T-helper 2 cell treated with Interferon-gamma antibody and Interleukin-4, amounts not matched to agents 5 μg/mL and 100 μg/mL, for 36 hours (primary cell): ENCODE results near the gene SYNGR2.
A peak's percentile ranks its signal among the peaks of the same experiment; 100 is the strongest.
"Not testable (repeated sequence)": the region's sequence is repeated elsewhere in the genome, so short reads cannot be mapped to it uniquely, and the experiment has no call there.

Experiments
- DNase-seq: peaks from one replicate; pipeline ENCODE4 v3.0.0; 2021; ENCODE audit warnings: low spot score
- H3K27ac Mint-ChIP-seq: one replicate; pipeline ENCODE4 v1.8.0; 2021; ENCODE audit warnings: mild to moderate bottlenecking, mixed read lengths
- H3K27me3 Mint-ChIP-seq: one replicate; pipeline ENCODE4 v1.8.0; 2021; ENCODE audit warnings: low read depth, mixed read lengths
- H3K36me3 Mint-ChIP-seq: one replicate; pipeline ENCODE4 v1.8.0; 2021; ENCODE audit warnings: low read depth, mixed read lengths
- H3K4me1 Mint-ChIP-seq: one replicate; pipeline ENCODE4 v1.8.0; 2021; ENCODE audit warnings: low read depth, mixed read lengths
- H3K4me3 Mint-ChIP-seq: one replicate; pipeline ENCODE4 v1.8.0; 2022; ENCODE audit warnings: mild to moderate bottlenecking, moderate library complexity, mixed read lengths
- H3K9me3 Mint-ChIP-seq: one replicate; pipeline ENCODE4 v1.8.0; 2021; ENCODE audit warnings: mixed read lengths

The SYNGR2 gene

DNA sequence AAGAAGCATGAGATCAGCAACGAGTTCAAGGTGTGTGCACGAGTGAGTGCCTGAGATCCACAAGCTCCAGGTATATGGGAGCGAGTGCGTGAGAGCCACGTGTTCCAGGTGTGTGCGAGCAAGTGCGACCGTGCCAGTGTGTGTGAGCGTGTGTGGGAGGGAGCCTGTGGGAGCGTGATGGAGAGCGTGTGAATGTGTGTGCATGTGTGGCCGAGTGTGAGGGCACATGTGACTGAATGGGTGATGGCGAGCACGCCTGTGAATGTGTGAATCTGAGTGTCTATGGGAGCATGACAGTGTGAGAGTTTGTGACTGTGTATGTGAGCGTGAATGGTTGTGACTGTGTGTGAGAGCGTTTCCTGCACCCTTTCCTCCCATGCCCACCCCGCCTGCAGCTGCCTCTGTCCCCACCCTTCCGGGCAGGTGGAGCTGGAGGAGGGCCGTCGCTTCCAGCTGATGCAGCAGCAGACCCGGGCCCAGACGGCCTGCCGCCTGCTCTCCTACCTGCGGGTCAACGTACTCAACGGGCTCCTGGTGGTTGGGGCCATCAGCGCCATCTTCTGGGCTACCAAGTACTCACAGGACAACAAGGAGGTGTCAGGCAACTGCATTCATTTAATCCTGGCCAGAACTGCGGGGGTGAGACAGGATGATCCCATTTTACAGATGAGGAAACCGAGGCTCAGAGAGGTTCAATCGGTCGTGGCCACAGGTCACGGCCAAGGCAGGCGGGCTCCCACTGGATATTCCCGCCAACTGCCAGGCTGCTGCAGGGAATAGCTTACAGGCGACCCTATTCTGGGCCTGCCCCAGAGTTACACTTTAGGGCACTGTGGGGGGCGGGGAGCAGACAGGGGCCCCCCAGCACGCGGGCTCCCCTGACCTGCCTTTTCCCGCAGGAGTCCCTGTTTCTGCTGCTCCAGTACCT lies 34.1 kb upstream of the SYNGR2 start:
- Mint-ChIP-seq H3K4me1 (peaks cover 62% of the 10 kb centered on the region), H3K9me3 (no peaks in the 10 kb centered on the region), H3K36me3 (peaks cover 71% of the 10 kb centered on the region), H3K27ac (peak overlapping the region; percentile 78), H3K4me3 (peak overlapping the region; percentile 86), H3K27me3 (no peaks in the 10 kb centered on the region)
- peak; percentile 71 for DNase-seq

DNA sequence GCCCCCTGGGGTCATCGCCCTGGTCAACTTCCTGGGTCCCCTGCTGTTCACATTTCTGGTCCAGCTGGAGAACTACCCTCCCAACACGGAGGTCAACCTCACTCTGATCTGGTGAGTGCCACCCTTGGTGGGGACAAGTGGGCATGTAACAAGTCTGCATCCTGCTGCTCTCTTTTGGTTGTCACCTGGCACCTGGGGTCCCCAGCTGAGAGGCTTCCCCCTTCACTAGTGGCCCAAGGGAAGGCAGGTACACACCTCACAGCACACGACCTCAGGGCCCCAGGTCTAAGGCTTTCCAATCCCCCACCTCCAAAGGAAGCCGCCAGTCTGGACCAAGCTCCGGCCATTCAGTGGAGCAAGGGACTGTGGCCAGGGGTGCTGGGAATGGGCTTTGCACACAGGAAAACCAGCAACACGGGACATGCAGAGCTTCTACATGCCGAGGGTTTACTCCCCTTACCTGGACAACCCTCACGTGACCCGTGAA lies 33.4 kb upstream of the SYNGR2 start:
- no peaks in the 10 kb centered on the region for H3K27me3 Mint-ChIP-seq
- no peaks in the 10 kb centered on the region for H3K9me3 Mint-ChIP-seq
- H3K36me3 Mint-ChIP-seq, result peaks cover 75% of the 10 kb centered on the region
- peak overlapping the region; percentile 45 for H3K4me3 Mint-ChIP-seq
- H3K4me1 Mint-ChIP-seq, result peaks cover 60% of the 10 kb centered on the region
- H3K27ac Mint-ChIP-seq, result no peak overlapping the region
- no peak for DNase-seq

DNA sequence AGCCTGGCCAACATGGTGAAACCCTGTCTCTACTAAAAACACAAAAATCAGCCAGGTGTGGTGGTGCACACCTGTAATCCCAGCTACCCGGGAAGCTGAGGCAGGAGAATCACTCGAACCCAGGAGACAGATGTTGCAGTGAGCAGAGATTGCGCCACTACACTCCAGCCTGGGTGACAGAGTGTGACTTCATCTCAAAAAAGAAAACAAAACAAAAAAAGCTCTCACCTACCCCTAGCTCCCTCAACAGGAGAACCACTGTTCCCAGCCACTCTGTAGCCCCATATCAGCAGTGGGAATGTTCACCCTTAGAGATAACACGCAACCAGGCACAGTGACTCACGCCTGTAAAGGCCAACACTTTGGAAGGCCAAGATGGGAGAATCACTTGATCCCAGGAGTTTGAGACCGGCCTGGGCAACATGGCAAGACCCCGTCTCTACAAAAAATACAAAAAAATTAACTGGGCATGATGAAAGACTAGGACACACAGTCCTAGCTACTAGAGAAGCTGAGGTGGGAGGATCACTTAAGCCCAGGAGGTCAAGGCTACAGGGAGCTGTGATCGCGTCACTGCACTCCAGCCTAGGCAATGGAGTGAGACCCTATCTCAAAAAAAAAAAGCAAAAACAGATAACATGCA lies 32.4 kb upstream of the SYNGR2 start:
- Mint-ChIP-seq H3K27ac (peak overlapping the region; percentile 34), H3K36me3 (peaks cover 74% of the 10 kb centered on the region), H3K4me3 (peak overlapping the region; percentile 64), H3K27me3 (no peaks in the 10 kb centered on the region), H3K4me1 (peaks cover 57% of the 10 kb centered on the region), H3K9me3 (no peaks in the 10 kb centered on the region)
- DNase-seq, result no peak

DNA sequence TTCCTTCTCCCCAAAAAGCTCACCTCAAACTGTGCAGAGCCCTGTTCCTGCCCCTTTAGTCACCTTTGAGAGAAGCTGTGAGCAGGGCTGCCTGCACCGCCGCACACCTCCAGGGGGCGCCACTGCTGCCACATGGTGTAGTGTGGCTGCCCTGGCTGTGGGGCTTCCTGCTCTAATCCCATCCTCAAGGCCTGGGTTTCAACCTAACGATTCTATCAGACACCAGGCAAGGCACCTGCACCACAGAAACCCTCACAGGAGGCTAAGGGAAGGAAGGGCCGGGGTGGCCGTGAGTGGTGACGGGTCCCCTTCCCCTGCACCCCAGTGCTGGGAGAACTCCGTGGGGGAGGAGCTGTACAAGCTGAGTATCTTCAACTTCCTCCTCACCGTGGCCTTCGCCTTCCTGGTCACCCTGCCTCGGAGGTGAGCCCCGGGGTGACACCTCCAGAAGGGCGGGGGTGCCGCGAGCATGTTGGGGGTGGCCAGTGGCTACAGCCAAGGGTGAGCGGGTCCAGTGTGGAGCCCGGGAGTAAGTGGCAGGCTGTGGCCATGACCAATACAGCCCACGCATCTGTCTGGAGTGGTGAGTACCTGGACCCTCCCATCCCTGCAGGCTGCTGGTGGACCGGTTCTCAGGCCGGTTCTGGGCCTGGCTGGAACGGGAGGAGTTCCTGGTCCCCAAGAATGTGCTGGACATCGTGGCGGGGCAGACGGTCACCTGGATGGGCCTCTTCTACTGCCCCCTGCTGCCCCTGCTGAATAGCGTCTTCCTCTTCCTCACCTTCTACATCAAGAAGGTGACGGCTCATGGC lies 30.8 kb upstream of the SYNGR2 start:
- H3K9me3 Mint-ChIP-seq, result no peaks in the 10 kb centered on the region
- H3K27me3 Mint-ChIP-seq, result no peaks in the 10 kb centered on the region
- H3K36me3 Mint-ChIP-seq, result peaks cover 77% of the 10 kb centered on the region
- H3K27ac Mint-ChIP-seq, result peak overlapping the region; percentile 83
- no peak for DNase-seq
- peaks cover 60% of the 10 kb centered on the region for H3K4me1 Mint-ChIP-seq
- H3K4me3 Mint-ChIP-seq, result peak overlapping the region; percentile 67

DNA sequence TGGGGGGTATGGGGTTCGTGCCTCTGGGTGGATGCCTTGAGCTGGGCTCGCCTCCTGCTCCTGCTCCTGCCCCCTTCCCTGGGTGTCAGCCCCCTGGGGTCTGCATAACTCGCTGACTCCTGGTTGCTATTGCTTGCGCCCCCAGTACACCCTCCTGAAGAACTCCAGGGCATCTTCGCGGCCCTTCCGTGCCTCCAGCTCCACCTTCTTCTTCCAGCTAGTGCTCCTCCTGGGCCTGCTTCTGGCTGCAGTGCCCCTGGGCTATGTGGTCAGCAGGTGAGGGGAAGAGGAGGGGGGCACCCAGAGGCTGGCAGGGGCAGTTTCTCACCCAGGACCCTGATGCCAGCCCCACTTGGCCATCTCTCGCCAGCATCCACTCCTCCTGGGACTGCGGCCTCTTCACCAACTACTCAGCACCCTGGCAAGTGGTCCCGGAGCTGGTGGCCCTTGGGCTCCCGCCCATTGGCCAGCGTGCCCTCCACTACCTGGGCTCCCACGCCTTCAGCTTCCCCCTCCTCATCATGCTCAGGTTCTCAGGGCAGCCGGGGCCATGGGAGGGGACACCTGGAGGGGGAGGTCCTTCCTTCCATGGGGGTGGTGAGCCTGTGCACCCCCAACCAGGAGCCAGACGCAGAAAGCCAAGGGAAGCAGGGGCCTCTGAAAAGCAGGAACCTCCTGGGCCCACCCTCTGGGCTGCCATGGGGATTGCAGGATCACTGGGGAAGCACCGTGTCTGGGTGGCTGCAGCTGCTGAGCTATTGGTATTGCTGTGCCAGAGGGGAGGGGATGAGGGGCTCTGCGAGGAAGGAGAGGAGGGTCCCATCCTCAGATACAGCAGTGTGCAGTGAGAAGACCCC lies 29.9 kb upstream of the SYNGR2 start:
- Mint-ChIP-seq H3K27me3 (no peaks in the 10 kb centered on the region), H3K4me3 (peak overlapping the region; percentile 15), H3K36me3 (peaks cover 73% of the 10 kb centered on the region), H3K9me3 (no peaks in the 10 kb centered on the region), H3K27ac (peak overlapping the region; percentile 76), H3K4me1 (peaks cover 54% of the 10 kb centered on the region)
- DNase-seq, result no peak

DNA sequence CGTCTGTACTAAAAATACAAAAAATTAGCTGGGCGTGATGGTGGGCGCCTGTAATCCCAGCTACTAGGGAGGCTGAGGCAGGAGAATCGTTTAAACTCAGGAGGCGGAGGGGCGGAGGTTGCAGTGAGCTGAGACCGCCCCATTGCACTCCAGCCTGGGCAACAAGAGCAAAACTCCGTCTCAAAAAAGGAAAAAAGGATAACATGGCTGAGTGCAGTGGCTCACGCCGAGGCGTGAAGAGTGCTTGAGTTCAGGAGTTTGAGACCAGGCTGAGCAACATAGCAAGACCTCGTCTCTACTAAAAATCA lies 28.6 kb upstream of the SYNGR2 start:
- Mint-ChIP-seq H3K36me3 (peaks cover 60% of the 10 kb centered on the region), H3K27ac (peak overlapping the region; percentile 93), H3K4me3 (peak overlapping the region; percentile 66), H3K4me1 (peaks cover 44% of the 10 kb centered on the region)
- H3K27me3 Mint-ChIP-seq, H3K9me3 Mint-ChIP-seq, DNase-seq: not testable (repeated sequence)

DNA sequence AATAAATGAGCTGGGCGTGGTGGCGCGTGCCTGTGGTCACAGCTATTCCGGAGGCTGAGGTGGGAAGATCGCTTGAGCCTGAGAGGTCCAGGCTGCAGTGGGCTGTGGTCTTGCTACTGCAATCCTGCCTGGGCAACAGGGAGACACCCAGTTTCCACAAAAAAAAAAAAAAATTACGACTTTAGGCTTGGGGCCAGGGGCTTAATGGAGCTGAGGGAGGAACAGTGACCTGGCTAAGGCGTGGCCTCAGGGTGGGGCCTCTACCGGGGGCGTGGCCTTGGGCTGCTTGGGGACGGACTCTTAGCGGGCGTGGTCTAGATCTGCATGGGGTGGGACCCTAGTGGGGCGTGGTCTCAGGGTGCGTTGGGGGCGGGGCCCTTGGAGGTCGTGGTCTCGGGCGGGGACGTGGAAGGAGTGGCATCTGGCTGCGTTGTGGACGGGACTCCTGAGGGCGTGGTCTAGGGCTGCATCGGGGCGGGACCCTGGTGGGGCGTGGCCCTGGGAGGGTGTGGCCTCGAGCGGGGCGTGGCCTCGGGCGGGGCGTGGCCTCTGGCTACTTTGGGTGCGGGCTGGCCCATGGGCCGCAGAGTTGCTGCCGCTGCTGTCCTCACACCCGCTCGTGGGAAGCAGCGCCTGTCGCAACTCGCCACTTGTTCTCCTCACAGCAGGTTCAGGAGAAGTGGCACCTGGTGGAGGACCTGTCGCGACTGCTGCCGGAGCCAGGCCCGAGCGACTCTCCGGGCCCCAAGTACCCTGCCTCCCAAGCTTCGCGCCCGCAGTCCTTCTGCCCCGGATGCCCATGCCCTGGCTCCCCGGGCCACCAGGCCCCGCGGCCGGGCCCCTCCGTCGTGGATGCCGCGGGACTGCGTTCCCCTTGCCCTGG lies 28.0 kb upstream of the SYNGR2 start:
- H3K9me3 Mint-ChIP-seq, result no peaks in the 10 kb centered on the region
- H3K4me1 Mint-ChIP-seq, result peaks cover 43% of the 10 kb centered on the region
- peaks cover 54% of the 10 kb centered on the region for H3K36me3 Mint-ChIP-seq
- peak; percentile 96 for DNase-seq
- peak overlapping the region; percentile 66 for H3K4me3 Mint-ChIP-seq
- no peaks in the 10 kb centered on the region for H3K27me3 Mint-ChIP-seq
- peak overlapping the region; percentile 93 for H3K27ac Mint-ChIP-seq

DNA sequence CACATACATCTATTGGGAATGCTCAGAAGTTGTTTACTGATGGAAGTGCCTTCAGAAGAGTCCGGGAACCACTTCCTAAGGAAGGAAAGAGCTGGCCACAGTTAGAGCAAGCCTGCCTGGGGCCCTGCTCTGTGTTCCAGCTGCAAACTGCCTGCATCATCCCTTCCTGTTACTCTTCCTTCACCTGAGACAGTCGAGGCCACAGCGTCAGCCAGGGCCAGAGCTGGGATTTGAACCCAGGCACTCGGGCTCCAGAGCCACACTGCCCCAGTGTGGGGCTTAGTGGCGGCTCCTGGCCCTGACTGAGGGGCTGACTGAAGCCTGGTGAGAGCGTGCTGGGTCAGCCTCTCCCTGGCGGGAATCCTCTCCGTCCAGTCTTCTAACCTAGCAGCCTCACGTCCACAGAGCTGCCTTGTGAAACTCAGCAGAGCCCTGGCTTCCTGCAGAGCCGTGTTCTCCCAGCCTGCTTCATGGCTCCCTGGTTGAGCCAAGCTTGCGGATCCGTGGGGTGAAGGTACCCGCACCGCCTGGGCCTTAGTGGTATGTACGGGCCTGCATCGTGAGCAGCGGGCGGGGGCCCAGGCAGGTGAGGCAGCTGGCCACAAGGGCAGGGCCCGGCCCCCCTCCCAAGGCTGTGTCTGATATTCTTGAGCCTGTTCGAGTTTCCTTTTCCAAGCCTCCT lies 26.8 kb upstream of the SYNGR2 start:
- no peak overlapping the region for H3K27ac Mint-ChIP-seq
- H3K36me3 Mint-ChIP-seq, result peaks cover 43% of the 10 kb centered on the region
- H3K4me1 Mint-ChIP-seq, result peaks cover 32% of the 10 kb centered on the region
- H3K27me3 Mint-ChIP-seq, result no peaks in the 10 kb centered on the region
- H3K9me3 Mint-ChIP-seq, result no peaks in the 10 kb centered on the region
- DNase-seq, result no peak
- H3K4me3 Mint-ChIP-seq, result no peak overlapping the region

DNA sequence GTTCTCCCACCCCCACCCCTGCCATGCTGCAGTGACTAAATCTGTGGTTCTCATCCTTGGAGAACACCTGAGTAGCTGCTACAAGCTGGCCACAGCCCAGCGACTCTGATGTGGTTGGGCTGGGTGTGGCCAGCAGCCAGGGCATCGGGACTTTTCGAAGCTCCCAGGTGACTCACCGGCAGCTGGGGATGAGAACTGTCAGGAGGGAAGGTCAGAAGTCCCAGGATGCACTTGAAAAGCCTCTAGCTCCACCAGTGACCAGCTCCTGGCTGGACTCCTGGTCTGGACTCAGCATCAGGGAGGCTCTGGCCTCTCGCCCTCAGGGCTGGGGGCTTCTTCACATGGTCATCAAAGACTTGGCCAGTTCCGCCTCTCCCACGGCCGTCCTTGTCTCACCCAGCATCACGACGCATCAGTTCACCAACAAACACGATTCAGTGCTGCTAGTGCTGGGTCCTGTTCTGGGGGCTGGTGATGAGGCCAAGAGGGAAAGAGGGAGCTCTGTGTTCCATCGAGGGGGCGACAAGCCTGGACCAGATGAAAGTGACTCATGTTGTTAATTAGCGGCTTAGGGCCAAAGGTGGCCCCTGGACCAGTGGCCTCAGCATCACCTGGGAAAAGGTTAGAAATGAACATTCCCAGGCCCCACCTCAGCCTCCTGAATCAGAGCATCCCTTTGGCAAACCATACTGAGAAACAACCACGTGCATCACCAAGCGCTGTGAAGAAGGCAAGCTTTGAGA lies 26.1 kb upstream of the SYNGR2 start:
- Mint-ChIP-seq H3K4me3 (no peak overlapping the region), H3K27ac (no peak overlapping the region), H3K9me3 (no peaks in the 10 kb centered on the region), H3K36me3 (peaks cover 36% of the 10 kb centered on the region), H3K4me1 (peaks cover 26% of the 10 kb centered on the region), H3K27me3 (no peaks in the 10 kb centered on the region)
- DNase-seq, result no peak

DNA sequence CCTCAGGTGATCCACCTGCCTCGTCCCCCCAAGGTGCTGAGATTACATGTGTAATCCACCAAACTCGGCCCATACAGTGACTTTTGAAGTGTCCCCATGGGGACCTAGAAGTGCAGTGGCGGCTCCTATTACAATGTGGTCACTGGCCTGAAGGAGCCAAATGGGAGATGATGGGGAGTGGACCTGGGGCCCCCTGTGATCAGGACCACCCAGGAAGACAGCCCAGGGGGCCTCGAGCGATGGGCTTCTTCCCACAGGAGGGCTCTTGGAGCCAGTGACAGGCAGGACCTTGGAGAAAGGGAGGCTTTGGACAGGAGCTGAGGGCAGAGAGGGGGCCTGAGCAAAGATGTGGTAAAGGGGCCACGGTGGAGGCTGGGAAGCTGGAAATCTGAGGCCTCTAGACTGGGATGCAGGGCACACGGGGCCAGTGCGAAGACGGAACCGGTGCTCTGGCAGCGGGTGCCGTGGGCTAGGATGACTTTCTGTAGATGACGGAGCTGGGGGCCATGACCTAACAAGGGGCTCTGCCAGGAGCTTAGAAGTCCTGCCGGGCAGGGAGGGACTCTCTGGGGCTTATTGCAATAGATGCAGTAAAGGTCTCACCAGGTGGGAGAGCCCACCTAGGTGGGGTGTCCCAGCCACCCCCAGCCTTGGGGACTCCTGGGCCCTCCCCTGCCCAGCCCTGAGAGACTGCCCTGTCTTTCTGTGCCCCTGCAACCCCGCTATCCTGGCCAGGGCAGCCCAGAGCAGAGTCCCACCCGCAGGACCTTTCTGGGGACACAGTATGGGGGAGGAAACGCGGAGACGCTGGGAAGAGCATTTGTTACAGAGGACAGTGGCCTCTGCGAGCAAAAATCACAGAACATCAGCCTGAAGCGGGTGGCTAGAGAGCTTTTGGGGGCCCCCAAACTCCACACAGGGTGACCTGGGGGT lies 24.9 kb upstream of the SYNGR2 start:
- no peak for DNase-seq
- H3K27me3 Mint-ChIP-seq, result no peaks in the 10 kb centered on the region
- peaks cover 29% of the 10 kb centered on the region for H3K36me3 Mint-ChIP-seq
- H3K9me3 Mint-ChIP-seq, result no peaks in the 10 kb centered on the region
- H3K4me1 Mint-ChIP-seq, result peaks cover 22% of the 10 kb centered on the region
- H3K4me3 Mint-ChIP-seq, result no peak overlapping the region
- peak overlapping the region; percentile 62 for H3K27ac Mint-ChIP-seq

DNA sequence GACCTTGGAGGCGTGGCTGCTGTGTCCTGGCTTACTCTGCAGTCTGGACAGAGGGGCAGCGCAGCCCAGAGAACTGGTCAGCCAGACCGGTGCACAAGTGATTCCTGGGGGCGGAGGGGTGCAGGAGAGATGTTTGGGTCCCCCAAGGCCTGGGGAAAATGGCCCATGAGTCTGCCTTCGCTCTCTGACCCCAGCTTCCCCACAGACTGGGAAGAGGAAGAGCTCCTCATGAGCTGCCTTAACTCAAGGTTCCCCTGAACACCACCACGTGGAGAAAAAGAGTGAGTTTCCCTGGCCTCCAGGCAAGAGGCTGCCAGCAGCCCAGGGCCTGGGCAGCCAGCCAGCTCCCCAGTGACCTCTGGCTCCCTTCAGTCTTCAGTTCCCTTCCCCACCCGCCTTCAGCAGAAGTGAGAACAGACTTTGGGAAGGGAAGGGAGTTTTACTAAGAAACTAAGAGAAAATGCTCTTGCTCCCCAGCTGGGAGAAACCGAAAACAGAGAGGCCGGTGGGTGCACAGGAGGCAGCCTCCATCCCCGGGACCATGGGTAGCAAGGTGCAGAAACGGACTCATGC lies 24.1 kb upstream of the SYNGR2 start:
- no peaks in the 10 kb centered on the region for H3K9me3 Mint-ChIP-seq
- H3K36me3 Mint-ChIP-seq, result peaks cover 21% of the 10 kb centered on the region
- H3K4me3 Mint-ChIP-seq, result no peak overlapping the region
- H3K4me1 Mint-ChIP-seq, result peaks cover 19% of the 10 kb centered on the region
- DNase-seq, result no peak
- H3K27ac Mint-ChIP-seq, result peak overlapping the region; percentile 21
- H3K27me3 Mint-ChIP-seq, result no peaks in the 10 kb centered on the region
